Measurements from ENCODE around the gene PAPPA2. TPM values are rescaled to one million over a fixed set of nuclear protein-coding genes. Genes with fewer than 3 reads are reported as not detected.

The PAPPA2 gene
- total RNA-seq, 6 experiments from 2014 or later, result 0.53 to 14.8 (median 2.9) TPM

GRCh38 chr1:176789571-176790090, 326.7 kb downstream of the PAPPA2 start:
- 63% methylated on average over 1 of the region's 1 CpG for WGBS (ENCODE audit: insufficient coverage, low coverage, low lambda C conversion rate, missing lambda C conversion rate)
- intact Hi-C loops (cut with DNase I), result no loop called here
- no peak for DNase-seq
- no peaks in the 10 kb centered on the region for H3K27me3 ChIP-seq
- no peak for TF ChIP-seq POLR2A (IDR thresholded peaks at IDR 0.05)
- TF ChIP-seq CTCF (IDR thresholded peaks at IDR 0.05), result no peak
- H3K9me3 ChIP-seq, result no peaks in the 10 kb centered on the region
- no peak for ATAC-seq
- H3K4me3 ChIP-seq, result no peak overlapping the region
- H3K4me1 ChIP-seq, result no peaks in the 10 kb centered on the region
- H3K27ac ChIP-seq, result no peak overlapping the region
- no peaks in the 10 kb centered on the region for H3K36me3 ChIP-seq

GRCh38 chr1:176790786-176791185, 327.8 kb downstream of the PAPPA2 start:
- Histone ChIP-seq H3K27ac (no peak overlapping the region), H3K36me3 (no peaks in the 10 kb centered on the region), H3K27me3 (no peaks in the 10 kb centered on the region), H3K4me1 (no peaks in the 10 kb centered on the region), H3K9me3 (no peaks in the 10 kb centered on the region), H3K4me3 (no peak overlapping the region)
- WGBS (ENCODE audit: insufficient coverage, low coverage, low lambda C conversion rate, missing lambda C conversion rate), result 44% methylated on average over 3 of the region's 3 CpGs
- no peak for DNase-seq
- ATAC-seq, result no peak
- TF ChIP-seq CTCF (IDR thresholded peaks at IDR 0.05) (no peak), POLR2A (IDR thresholded peaks at IDR 0.05) (no peak)
- intact Hi-C loops (cut with DNase I), result no loop called here

GRCh38 chr1:176791906-176792305, 328.9 kb downstream of the PAPPA2 start:
- TF ChIP-seq CTCF (IDR thresholded peaks at IDR 0.05) (no peak), POLR2A (IDR thresholded peaks at IDR 0.05) (no peak)
- intact Hi-C loops (cut with DNase I), result no loop called here
- no peaks in the 10 kb centered on the region for H3K27me3 ChIP-seq
- H3K9me3 ChIP-seq, result no peaks in the 10 kb centered on the region
- WGBS (ENCODE audit: insufficient coverage, low coverage, low lambda C conversion rate, missing lambda C conversion rate), result 69% methylated on average over 3 of the region's 3 CpGs
- no peaks in the 10 kb centered on the region for H3K36me3 ChIP-seq
- no peak overlapping the region for H3K27ac ChIP-seq
- H3K4me1 ChIP-seq, result no peaks in the 10 kb centered on the region
- H3K4me3 ChIP-seq, result no peak overlapping the region
- DNase-seq (no peak), ATAC-seq (no peak)

- 90% methylated on average over 3 of the region's 5 CpGs for WGBS (ENCODE audit: insufficient coverage, low coverage, low lambda C conversion rate, missing lambda C conversion rate)
- Histone ChIP-seq H3K9me3 (no peaks in the 10 kb centered on the region), H3K4me3 (no peak overlapping the region), H3K4me1 (no peaks in the 10 kb centered on the region), H3K27me3 (no peaks in the 10 kb centered on the region), H3K27ac (no peak overlapping the region), H3K36me3 (no peaks in the 10 kb centered on the region)
- intact Hi-C loops (cut with DNase I), result no loop called here
- TF ChIP-seq CTCF (IDR thresholded peaks at IDR 0.05) (no peak), POLR2A (IDR thresholded peaks at IDR 0.05) (no peak)
- DNase-seq (no peak), ATAC-seq (no peak)
Observed at GRCh38 chr1:176794897-176795508, 332.0 kb downstream of the PAPPA2 start.

All from right lobe of liver (tissue), 6 donors.